Ishikawa (cell line): ENCODE measurements around the gene KAT6B.

Source experiments
- CEBPB ChIP-seq: IDR thresholded peaks from 2 replicates; pipeline ENCODE4 v1.6.1; 2012
- CREB1 ChIP-seq: IDR thresholded peaks from 2 replicates; pipeline ENCODE4 v1.6.1; 2012; ENCODE audit warnings: low read depth
- EGR1 ChIP-seq: IDR thresholded peaks from 2 replicates; pipeline ENCODE4 v1.6.1; 2012
- EP300 ChIP-seq: IDR thresholded peaks from 2 replicates; pipeline ENCODE4 v1.6.1; 2012; ENCODE audit warnings: borderline replicate concordance
- FOXM1 ChIP-seq: IDR thresholded peaks from 2 replicates; pipeline ENCODE4 v1.6.1; 2012; ENCODE audit warnings: low read depth, borderline replicate concordance
- MAX ChIP-seq: IDR thresholded peaks from 2 replicates; pipeline ENCODE4 v1.6.1; 2012
- NFIC ChIP-seq: IDR thresholded peaks from 2 replicates; pipeline ENCODE4 v1.6.1; 2012
- RAD21 ChIP-seq: IDR thresholded peaks from 2 replicates; pipeline ENCODE4 v1.6.1; 2012; ENCODE audit warnings: low read depth
- TAF1 ChIP-seq: IDR thresholded peaks from 2 replicates; pipeline ENCODE4 v1.6.1; 2012; ENCODE audit warnings: low read depth, mild to moderate bottlenecking
- TCF12 ChIP-seq: IDR thresholded peaks from 2 replicates; pipeline ENCODE4 v1.6.1; 2012; ENCODE audit warnings: low read depth
- TEAD4 ChIP-seq: IDR thresholded peaks from 2 replicates; pipeline ENCODE4 v1.6.1; 2012
- USF1 ChIP-seq: IDR thresholded peaks from 2 replicates; pipeline ENCODE4 v1.6.1; 2012
- YY1 ChIP-seq: IDR thresholded peaks from 2 replicates; pipeline ENCODE4 v1.6.1; 2012; ENCODE audit warnings: low read depth
- ZBTB7A ChIP-seq: IDR thresholded peaks from 2 replicates; pipeline ENCODE4 v1.6.1; 2012; ENCODE audit warnings: low read depth
- TF ChIP-seq, protein P1 (sequence below): IDR thresholded peaks from 2 replicates; pipeline ENCODE4 v1.6.1; 2012; ENCODE audit warnings: low read depth, mild to moderate bottlenecking

The KAT6B gene

GRCh38 chr10:74824900-74825370, 1.5 kb upstream of the KAT6B start:
- TF ChIP-seq, protein P1, sequence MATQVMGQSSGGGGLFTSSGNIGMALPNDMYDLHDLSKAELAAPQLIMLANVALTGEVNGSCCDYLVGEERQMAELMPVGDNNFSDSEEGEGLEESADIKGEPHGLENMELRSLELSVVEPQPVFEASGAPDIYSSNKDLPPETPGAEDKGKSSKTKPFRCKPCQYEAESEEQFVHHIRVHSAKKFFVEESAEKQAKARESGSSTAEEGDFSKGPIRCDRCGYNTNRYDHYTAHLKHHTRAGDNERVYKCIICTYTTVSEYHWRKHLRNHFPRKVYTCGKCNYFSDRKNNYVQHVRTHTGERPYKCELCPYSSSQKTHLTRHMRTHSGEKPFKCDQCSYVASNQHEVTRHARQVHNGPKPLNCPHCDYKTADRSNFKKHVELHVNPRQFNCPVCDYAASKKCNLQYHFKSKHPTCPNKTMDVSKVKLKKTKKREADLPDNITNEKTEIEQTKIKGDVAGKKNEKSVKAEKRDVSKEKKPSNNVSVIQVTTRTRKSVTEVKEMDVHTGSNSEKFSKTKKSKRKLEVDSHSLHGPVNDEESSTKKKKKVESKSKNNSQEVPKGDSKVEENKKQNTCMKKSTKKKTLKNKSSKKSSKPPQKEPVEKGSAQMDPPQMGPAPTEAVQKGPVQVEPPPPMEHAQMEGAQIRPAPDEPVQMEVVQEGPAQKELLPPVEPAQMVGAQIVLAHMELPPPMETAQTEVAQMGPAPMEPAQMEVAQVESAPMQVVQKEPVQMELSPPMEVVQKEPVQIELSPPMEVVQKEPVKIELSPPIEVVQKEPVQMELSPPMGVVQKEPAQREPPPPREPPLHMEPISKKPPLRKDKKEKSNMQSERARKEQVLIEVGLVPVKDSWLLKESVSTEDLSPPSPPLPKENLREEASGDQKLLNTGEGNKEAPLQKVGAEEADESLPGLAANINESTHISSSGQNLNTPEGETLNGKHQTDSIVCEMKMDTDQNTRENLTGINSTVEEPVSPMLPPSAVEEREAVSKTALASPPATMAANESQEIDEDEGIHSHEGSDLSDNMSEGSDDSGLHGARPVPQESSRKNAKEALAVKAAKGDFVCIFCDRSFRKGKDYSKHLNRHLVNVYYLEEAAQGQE: no peak

DNA sequence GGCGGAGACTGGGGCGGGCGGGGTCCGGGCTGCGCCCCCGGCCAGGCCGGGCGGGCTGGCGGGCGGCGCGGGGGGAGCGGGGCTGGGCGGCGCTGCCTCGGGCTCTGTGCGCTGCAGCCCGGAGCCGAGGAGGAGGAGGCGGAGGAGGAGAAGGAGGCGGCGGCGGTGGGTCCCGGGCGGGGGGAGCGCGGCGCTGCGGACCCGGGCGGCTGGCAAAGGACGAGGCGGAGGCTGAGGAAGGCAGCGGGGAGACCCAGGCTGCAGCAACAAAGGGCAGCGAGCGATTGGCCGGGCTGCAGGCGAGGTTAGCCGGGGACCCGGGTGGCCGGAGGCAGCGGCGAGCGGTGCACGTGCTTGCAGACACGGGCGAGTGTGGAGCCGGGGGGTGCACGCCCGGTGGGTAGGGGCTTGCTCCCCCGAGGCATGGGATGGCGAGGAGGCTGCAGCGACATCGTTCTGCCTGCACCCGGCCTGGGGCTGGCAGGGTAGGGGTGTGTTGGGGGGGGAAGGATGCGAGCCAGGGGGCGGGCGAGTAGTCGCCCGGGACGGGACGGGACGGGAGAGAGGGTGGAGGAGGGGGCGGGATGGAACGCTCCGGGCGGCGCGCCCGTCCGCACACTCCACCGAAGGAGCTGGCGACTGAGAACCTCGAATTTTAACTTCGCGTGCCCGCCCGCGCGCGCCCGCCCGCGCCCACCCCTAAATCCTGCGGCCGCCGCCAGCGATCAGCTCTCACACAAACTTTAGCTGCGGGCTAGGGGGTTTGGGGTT, 844 bp upstream of the KAT6B start:
- TF ChIP-seq, protein P1: no peak
- TF ChIP-seq FOXM1 (peak; percentile 49; the same call in 1 of the 2 replicates), RAD21 (no peak), YY1 (no peak), CREB1 (no peak), TCF12 (peak; percentile 45; the same call in 1 of the 2 replicates), MAX (peak; percentile 96), TEAD4 (peak; percentile 48; the same call in 1 of the 2 replicates), ZBTB7A (peak; percentile 87), CEBPB (peak; percentile 44; the same call in 1 of the 2 replicates), TAF1 (peak; percentile 78), NFIC (peak; percentile 42; the same call in 1 of the 2 replicates), EGR1 (peak; percentile 39; the same call in 1 of the 2 replicates)

DNA sequence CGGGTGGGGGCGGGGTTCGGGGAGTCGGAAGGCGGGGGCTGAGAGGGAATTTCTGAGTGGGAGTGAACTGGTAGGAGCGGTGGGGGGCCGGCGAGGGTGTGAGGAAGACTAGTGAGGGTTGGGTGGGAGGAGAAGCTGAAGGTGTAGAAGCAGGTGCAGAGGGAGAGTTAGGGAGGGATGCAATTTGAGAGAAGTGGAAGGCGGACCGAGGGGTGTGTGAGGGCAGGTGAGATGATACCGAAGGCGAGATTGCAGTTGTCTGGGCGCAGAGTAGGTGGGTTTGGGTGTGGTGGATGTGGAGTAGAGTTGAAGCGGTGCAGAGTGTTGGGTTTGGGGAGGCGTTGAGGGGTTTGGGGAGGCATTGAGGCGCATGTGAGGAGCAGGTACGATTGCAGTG, 643 bp downstream of the KAT6B start:
- TF ChIP-seq TEAD4 (0 out of 2 replicates have a peak, but pooled peaks have one; percentile 10), TCF12 (no peak), USF1 (no peak), CEBPB (no peak), EGR1 (peak; percentile 63; the same call in 1 of the 2 replicates)

- TF ChIP-seq TAF1 (no peak), CREB1 (no peak), TCF12 (no peak), YY1 (no peak), EGR1 (no peak), FOXM1 (no peak), ZBTB7A (no peak), USF1 (no peak), CEBPB (no peak), MAX (no peak), NFIC (no peak)
- TF ChIP-seq, protein P1: no peak
These were observed 1.3 kb downstream of the KAT6B start for GRCh38 chr10:74827694-74828093.

DNA sequence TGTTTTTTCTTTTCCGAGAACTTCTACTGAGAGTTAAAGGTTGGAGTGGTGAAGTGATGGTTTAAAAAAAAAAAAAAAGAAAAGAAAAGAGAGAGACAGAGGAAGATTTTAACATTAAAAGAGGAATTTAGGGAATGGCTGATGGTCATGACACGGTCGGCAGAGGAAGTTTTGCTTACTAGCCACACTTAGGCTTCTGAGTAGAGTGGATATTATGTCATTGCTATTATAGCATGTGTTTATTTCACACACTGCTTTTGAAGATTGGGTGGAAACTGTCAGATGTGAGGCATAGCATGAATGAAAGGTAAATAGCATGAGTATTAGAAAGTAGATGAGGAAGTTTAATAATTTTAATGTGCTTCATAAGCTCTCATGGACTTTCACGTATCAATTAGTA, 2.5 kb downstream of the KAT6B start:
- TF ChIP-seq TEAD4 (no peak), CEBPB (no peak), NFIC (no peak), TAF1 (no peak), USF1 (no peak), CREB1 (no peak), MAX (no peak), RAD21 (no peak), YY1 (no peak), EP300 (no peak), FOXM1 (no peak), EGR1 (no peak), ZBTB7A (no peak)
- TF ChIP-seq, protein P1: no peak
